DOHH2 (cell line): Measurements from ENCODE around the gene STK11.

Experiments used
- H3F3A ChIP-seq: fragments of 200-600 bp; sonication (generic), shearing (Covaris generic); 2 replicates; pipeline ENCODE4 v1.6.0; 2016; ENCODE audit warnings: antibody characterized with exemption, mild to moderate bottlenecking; ENCODE audit not compliant: control insufficient read depth, insufficient read depth
- H3K27ac ChIP-seq: fragments of 200-600 bp; sonication (generic); 2 replicates; pipeline ENCODE4 v1.5.1; 2014; ENCODE audit warnings: low read depth, mild to moderate bottlenecking, low read length, moderate library complexity
- H3K27me3 ChIP-seq: fragments of 200-600 bp; sonication (generic); 2 replicates; pipeline ENCODE4 v1.6.1; 2014; ENCODE audit warnings: mild to moderate bottlenecking, low read length, mixed read lengths; ENCODE audit not compliant: control insufficient read depth
- H3K36me3 ChIP-seq: fragments of 200-600 bp; sonication (generic); 2 replicates; pipeline ENCODE4 v1.6.1; 2014; ENCODE audit warnings: mild to moderate bottlenecking, low read length, moderate library complexity, mixed read lengths; ENCODE audit not compliant: control insufficient read depth
- H3K4me1 ChIP-seq: fragments of 200-600 bp; sonication (generic); 2 replicates; pipeline ENCODE4 v1.6.1; 2014; ENCODE audit warnings: mild to moderate bottlenecking, low read length, mixed read lengths; ENCODE audit not compliant: control insufficient read depth
- H3K4me2 ChIP-seq: fragments of 200-600 bp; sonication (generic); 2 replicates; pipeline ENCODE4 v1.6.0; 2014; ENCODE audit warnings: mild to moderate bottlenecking, low read length, moderate library complexity
- H3K4me3 ChIP-seq: fragments of 200-600 bp; sonication (generic); 2 replicates; pipeline ENCODE4 v1.5.1; 2014; ENCODE audit warnings: mild to moderate bottlenecking, low read length, mixed read lengths
- H3K79me2 ChIP-seq: fragments of 200-600 bp; sonication (generic); 2 replicates; pipeline ENCODE4 v1.6.1; 2014; ENCODE audit warnings: mild to moderate bottlenecking, low read length, mixed read lengths; ENCODE audit not compliant: control insufficient read depth
- H3K9me2 ChIP-seq: fragments of 200-600 bp; sonication (generic); replicated peaks from 2 replicates; pipeline ENCODE4 v1.6.1; 2014; ENCODE audit warnings: mild to moderate bottlenecking, low read length, mixed read lengths; ENCODE audit not compliant: control insufficient read depth
- H3K9me3 ChIP-seq: fragments of 200-600 bp; sonication (generic); 2 replicates; pipeline ENCODE4 v1.6.1; 2014; ENCODE audit warnings: antibody characterized with exemption, low read length, mixed read lengths; ENCODE audit not compliant: control insufficient read depth, insufficient read depth
- H4K20me1 ChIP-seq: fragments of 200-600 bp; sonication (generic); 2 replicates; pipeline ENCODE4 v1.6.0; 2014; ENCODE audit warnings: low read depth, mild to moderate bottlenecking, antibody characterized with exemption, low read length, moderate library complexity; ENCODE audit not compliant: control insufficient read depth, insufficient read depth
- CTCF ChIP-seq: fragments of 200-600 bp; sonication (generic); IDR thresholded peaks from one replicate; pipeline ENCODE4 v1.5.1; 2014; ENCODE audit warnings: antibody characterized with exemption, mild to moderate bottlenecking, low read depth, low read length; ENCODE audit not compliant: poor library complexity, severe bottlenecking
- EZH2phosphoT487 ChIP-seq: fragments of 200-600 bp; sonication (generic); IDR thresholded peaks from 2 replicates; pipeline ENCODE4 v1.6.1; 2017; ENCODE audit warnings: borderline replicate concordance, mild to moderate bottlenecking, antibody characterized with exemption, low read length, moderate library complexity, mixed read lengths

STK11 gene

GRCh38 chr19:1222394-1222793 is 16.8 kb downstream of the STK11 start:
- Histone ChIP-seq H3K9me2 (no peaks in the 10 kb centered on the region), H3K79me2 (peaks cover 31% of the 10 kb centered on the region), H3F3A (no peaks in the 10 kb centered on the region), H3K27me3 (no peaks in the 10 kb centered on the region), H4K20me1 (peaks cover 5% of the 10 kb centered on the region; the same call in 1 of the 2 replicates), H3K9me3 (no peaks in the 10 kb centered on the region), H3K4me1 (no peaks in the 10 kb centered on the region), H3K27ac (no peak overlapping the region), H3K4me2 (no peak overlapping the region), H3K36me3 (peaks cover 63% of the 10 kb centered on the region), H3K4me3 (no peak overlapping the region)
- TF ChIP-seq EZH2phosphoT487 = no peak
- no peak for TF ChIP-seq CTCF

- no peak overlapping the region for H3K27ac ChIP-seq
These were observed 17.7 kb downstream of the STK11 start for GRCh38 chr19:1223018-1223855.

GRCh38 chr19:1224047-1224825 is 18.7 kb downstream of the STK11 start:
- no peak for TF ChIP-seq EZH2phosphoT487
- no peak for TF ChIP-seq CTCF
- H3F3A ChIP-seq = no peaks in the 10 kb centered on the region
- H3K27ac ChIP-seq = no peak overlapping the region
- H3K79me2 ChIP-seq = peaks cover 12% of the 10 kb centered on the region
- H4K20me1 ChIP-seq = no peaks in the 10 kb centered on the region
- peaks cover 65% of the 10 kb centered on the region for H3K36me3 ChIP-seq
- no peaks in the 10 kb centered on the region for H3K9me3 ChIP-seq
- H3K4me2 ChIP-seq = no peak overlapping the region
- H3K4me3 ChIP-seq = no peak overlapping the region
- H3K9me2 ChIP-seq = no peaks in the 10 kb centered on the region
- H3K27me3 ChIP-seq = no peaks in the 10 kb centered on the region
- no peaks in the 10 kb centered on the region for H3K4me1 ChIP-seq

More at GRCh38 chr19:1223018-1223855, 17.7 kb downstream of the STK11 start:
- TF ChIP-seq CTCF (peak; percentile 62), EZH2phosphoT487 (no peak)
- no peaks in the 10 kb centered on the region for H3K9me3 ChIP-seq
- H3K27me3 ChIP-seq = no peaks in the 10 kb centered on the region
- no peak overlapping the region for H3K4me3 ChIP-seq
- no peaks in the 10 kb centered on the region for H3K4me1 ChIP-seq
- H3F3A ChIP-seq = no peaks in the 10 kb centered on the region
- no peaks in the 10 kb centered on the region for H3K9me2 ChIP-seq
- H3K4me2 ChIP-seq = no peak overlapping the region
- peaks cover 22% of the 10 kb centered on the region for H3K79me2 ChIP-seq
- peaks cover 65% of the 10 kb centered on the region for H3K36me3 ChIP-seq
- peaks cover 3% of the 10 kb centered on the region; the same call in 1 of the 2 replicates for H4K20me1 ChIP-seq
